Measurements from ENCODE around the gene ADAM12.

Gene ADAM12

DNA sequence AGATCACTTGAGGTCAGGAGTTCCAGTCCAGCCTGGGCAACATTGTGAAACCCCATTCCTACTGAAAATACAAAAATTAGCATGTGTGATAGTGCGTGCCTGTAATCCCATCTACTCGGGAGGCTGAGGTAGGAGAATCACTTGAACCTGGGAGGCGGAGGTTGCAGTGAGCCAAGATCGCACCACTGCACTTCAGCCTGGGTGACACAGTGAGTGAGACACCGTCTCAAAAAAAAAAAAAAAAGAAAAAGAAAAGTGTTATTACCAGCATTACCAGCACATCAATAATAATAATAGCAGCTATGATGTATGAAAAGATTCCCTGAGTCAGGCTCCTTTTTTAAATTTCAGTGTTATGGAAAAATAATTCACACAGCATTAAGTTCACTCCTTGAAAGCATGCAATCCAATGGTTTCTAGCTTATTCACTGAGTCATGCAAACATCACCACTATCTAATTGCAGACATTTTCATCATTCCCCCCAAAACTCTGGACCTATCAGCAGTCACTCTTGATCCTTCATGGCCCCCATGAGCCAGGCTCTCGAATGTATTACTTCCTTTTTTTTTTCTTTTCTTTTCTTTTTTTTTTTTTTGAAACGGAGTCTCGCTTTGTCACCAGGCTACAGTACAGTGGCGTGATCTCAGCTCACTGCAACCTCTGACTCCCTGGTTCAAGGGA lies 263.5 kb downstream of the ADAM12 start:
- TF ChIP-seq, protein P1, sequence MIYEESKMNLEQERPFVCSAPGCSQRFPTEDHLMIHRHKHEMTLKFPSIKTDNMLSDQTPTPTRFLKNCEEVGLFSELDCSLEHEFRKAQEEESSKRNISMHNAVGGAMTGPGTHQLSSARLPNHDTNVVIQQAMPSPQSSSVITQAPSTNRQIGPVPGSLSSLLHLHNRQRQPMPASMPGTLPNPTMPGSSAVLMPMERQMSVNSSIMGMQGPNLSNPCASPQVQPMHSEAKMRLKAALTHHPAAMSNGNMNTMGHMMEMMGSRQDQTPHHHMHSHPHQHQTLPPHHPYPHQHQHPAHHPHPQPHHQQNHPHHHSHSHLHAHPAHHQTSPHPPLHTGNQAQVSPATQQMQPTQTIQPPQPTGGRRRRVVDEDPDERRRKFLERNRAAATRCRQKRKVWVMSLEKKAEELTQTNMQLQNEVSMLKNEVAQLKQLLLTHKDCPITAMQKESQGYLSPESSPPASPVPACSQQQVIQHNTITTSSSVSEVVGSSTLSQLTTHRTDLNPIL (CRISPR knock-in tag; IDR thresholded peaks at IDR 0.05; ENCODE audit: low read depth), result no peak
- no peak for TF ChIP-seq ZFP30 (CRISPR knock-in tag; IDR thresholded peaks at IDR 0.05)
- TF ChIP-seq, protein P2, sequence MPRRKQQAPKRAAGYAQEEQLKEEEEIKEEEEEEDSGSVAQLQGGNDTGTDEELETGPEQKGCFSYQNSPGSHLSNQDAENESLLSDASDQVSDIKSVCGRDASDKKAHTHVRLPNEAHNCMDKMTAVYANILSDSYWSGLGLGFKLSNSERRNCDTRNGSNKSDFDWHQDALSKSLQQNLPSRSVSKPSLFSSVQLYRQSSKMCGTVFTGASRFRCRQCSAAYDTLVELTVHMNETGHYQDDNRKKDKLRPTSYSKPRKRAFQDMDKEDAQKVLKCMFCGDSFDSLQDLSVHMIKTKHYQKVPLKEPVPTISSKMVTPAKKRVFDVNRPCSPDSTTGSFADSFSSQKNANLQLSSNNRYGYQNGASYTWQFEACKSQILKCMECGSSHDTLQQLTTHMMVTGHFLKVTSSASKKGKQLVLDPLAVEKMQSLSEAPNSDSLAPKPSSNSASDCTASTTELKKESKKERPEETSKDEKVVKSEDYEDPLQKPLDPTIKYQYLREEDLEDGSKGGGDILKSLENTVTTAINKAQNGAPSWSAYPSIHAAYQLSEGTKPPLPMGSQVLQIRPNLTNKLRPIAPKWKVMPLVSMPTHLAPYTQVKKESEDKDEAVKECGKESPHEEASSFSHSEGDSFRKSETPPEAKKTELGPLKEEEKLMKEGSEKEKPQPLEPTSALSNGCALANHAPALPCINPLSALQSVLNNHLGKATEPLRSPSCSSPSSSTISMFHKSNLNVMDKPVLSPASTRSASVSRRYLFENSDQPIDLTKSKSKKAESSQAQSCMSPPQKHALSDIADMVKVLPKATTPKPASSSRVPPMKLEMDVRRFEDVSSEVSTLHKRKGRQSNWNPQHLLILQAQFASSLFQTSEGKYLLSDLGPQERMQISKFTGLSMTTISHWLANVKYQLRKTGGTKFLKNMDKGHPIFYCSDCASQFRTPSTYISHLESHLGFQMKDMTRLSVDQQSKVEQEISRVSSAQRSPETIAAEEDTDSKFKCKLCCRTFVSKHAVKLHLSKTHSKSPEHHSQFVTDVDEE (CRISPR knock-in tag; IDR thresholded peaks at IDR 0.05), result no peak
- no peak for ATAC-seq

DNA sequence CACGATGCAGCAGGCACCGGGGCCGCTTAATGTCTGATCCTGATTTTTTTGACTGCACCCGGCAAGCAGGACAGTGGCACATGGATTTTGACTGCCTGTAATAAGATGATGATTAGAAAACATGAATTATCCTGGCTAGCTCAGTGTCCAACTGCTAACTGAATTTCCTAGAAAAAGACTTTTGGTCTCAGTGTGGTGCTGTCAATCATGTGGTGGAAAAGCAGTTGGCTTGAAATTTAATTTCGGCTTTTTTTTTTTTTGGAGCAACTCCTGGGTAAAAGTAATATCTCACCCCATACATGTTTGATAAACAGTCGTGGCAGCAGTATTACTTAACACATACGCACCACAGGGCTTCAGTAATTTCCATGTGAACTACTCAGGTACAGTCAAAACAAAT lies 264.2 kb downstream of the ADAM12 start:
- no peak for ATAC-seq
- TF ChIP-seq BACH2 (CRISPR knock-in tag; IDR thresholded peaks at IDR 0.05; ENCODE audit: borderline replicate concordance) (no peak), ZNF8 (CRISPR knock-in tag; IDR thresholded peaks at IDR 0.05) (no peak), SNAI2 (CRISPR knock-in tag; IDR thresholded peaks at IDR 0.05) (no peak), PPARA (CRISPR knock-in tag; IDR thresholded peaks at IDR 0.05; ENCODE audit: borderline replicate concordance) (no peak), RARB (CRISPR knock-in tag; IDR thresholded peaks at IDR 0.05) (no peak), GLIS3 (CRISPR knock-in tag; IDR thresholded peaks at IDR 0.05) (no peak), ISL1 (CRISPR knock-in tag; IDR thresholded peaks at IDR 0.05) (no peak), TOX (CRISPR knock-in tag; IDR thresholded peaks at IDR 0.05; ENCODE audit: borderline replicate concordance) (no peak), ZFP30 (CRISPR knock-in tag; IDR thresholded peaks at IDR 0.05) (no peak), TCF4 (CRISPR knock-in tag; IDR thresholded peaks at IDR 0.05; ENCODE audit: borderline replicate concordance) (no peak), OSR1 (CRISPR knock-in tag; IDR thresholded peaks at IDR 0.05) (no peak), ZNF565 (CRISPR knock-in tag; conservative IDR thresholded peaks at IDR 0.05; ENCODE audit: low read depth) (no peak), ZNF70 (CRISPR knock-in tag; IDR thresholded peaks at IDR 0.05) (no peak)
- TF ChIP-seq, protein P1 (CRISPR knock-in tag; IDR thresholded peaks at IDR 0.05; ENCODE audit: low read depth), result no peak
- TF ChIP-seq, protein P3, sequence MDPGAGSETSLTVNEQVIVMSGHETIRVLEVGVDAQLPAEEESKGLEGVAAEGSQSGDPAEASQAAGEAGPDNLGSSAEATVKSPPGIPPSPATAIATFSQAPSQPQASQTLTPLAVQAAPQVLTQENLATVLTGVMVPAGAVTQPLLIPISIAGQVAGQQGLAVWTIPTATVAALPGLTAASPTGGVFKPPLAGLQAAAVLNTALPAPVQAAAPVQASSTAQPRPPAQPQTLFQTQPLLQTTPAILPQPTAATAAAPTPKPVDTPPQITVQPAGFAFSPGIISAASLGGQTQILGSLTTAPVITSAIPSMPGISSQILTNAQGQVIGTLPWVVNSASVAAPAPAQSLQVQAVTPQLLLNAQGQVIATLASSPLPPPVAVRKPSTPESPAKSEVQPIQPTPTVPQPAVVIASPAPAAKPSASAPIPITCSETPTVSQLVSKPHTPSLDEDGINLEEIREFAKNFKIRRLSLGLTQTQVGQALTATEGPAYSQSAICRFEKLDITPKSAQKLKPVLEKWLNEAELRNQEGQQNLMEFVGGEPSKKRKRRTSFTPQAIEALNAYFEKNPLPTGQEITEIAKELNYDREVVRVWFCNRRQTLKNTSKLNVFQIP (CRISPR knock-in tag; IDR thresholded peaks at IDR 0.05; ENCODE audit: borderline replicate concordance, low read depth), result no peak
- TF ChIP-seq, protein P2 (CRISPR knock-in tag; IDR thresholded peaks at IDR 0.05), result no peak
- TF ChIP-seq, protein P4, sequence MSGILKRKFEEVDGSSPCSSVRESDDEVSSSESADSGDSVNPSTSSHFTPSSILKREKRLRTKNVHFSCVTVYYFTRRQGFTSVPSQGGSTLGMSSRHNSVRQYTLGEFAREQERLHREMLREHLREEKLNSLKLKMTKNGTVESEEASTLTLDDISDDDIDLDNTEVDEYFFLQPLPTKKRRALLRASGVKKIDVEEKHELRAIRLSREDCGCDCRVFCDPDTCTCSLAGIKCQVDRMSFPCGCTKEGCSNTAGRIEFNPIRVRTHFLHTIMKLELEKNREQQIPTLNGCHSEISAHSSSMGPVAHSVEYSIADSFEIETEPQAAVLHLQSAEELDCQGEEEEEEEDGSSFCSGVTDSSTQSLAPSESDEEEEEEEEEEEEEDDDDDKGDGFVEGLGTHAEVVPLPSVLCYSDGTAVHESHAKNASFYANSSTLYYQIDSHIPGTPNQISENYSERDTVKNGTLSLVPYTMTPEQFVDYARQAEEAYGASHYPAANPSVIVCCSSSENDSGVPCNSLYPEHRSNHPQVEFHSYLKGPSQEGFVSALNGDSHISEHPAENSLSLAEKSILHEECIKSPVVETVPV (CRISPR knock-in tag; IDR thresholded peaks at IDR 0.05), result no peak
- TF ChIP-seq, protein P5, sequence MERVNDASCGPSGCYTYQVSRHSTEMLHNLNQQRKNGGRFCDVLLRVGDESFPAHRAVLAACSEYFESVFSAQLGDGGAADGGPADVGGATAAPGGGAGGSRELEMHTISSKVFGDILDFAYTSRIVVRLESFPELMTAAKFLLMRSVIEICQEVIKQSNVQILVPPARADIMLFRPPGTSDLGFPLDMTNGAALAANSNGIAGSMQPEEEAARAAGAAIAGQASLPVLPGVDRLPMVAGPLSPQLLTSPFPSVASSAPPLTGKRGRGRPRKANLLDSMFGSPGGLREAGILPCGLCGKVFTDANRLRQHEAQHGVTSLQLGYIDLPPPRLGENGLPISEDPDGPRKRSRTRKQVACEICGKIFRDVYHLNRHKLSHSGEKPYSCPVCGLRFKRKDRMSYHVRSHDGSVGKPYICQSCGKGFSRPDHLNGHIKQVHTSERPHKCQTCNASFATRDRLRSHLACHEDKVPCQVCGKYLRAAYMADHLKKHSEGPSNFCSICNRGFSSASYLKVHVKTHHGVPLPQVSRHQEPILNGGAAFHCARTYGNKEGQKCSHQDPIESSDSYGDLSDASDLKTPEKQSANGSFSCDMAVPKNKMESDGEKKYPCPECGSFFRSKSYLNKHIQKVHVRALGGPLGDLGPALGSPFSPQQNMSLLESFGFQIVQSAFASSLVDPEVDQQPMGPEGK (CRISPR knock-in tag; IDR thresholded peaks at IDR 0.05; ENCODE audit: borderline replicate concordance), result no peak
